Measurements from ENCODE around the gene ASB2. TPM values are rescaled to one million over a fixed set of nuclear protein-coding genes. Genes with fewer than 3 reads are reported as not detected.

ASB2 gene
- total RNA-seq, 1 donor from 2014 or later, result 19.8 TPM

GRCh38 chr14:93889739-93890483 is 86.5 kb downstream of the ASB2 start:
- H3K36me3 Mint-ChIP-seq (ENCODE audit: low read depth), result no peaks in the 10 kb centered on the region
- intact Hi-C loops (cut with micrococcal nuclease), result no loop called here
- DNase-seq (ENCODE audit: low spot score), result no peak
- H3K27ac Mint-ChIP-seq, result no peak overlapping the region
- H3K4me1 Mint-ChIP-seq (ENCODE audit: low read depth), result peaks cover 2% of the 10 kb centered on the region
- H3K9me3 Mint-ChIP-seq, result no peaks in the 10 kb centered on the region
- H3K27me3 Mint-ChIP-seq (ENCODE audit: low read depth), result peaks cover 4% of the 10 kb centered on the region
- no peak overlapping the region for H3K4me3 Mint-ChIP-seq (ENCODE audit: low read depth)

- H3K4me3 Mint-ChIP-seq (ENCODE audit: low read depth), result no peak overlapping the region
- H3K36me3 Mint-ChIP-seq (ENCODE audit: low read depth), result no peaks in the 10 kb centered on the region
- H3K27me3 Mint-ChIP-seq (ENCODE audit: low read depth), result peaks cover 4% of the 10 kb centered on the region
- DNase-seq (ENCODE audit: low spot score), result no peak
- intact Hi-C loops (cut with micrococcal nuclease), result no loop called here
- peaks cover 5% of the 10 kb centered on the region for H3K4me1 Mint-ChIP-seq (ENCODE audit: low read depth)
- H3K9me3 Mint-ChIP-seq, result no peaks in the 10 kb centered on the region
- H3K27ac Mint-ChIP-seq, result no peak overlapping the region
Observed at GRCh38 chr14:93888995-93889394, 87.4 kb downstream of the ASB2 start.

- H3K36me3 Mint-ChIP-seq (ENCODE audit: low read depth), result no peaks in the 10 kb centered on the region
- peaks cover 3% of the 10 kb centered on the region for H3K9me3 Mint-ChIP-seq
- no peak overlapping the region for H3K27ac Mint-ChIP-seq
Observed at GRCh38 chr14:93884950-93885349, 91.4 kb downstream of the ASB2 start.

More at GRCh38 chr14:93884950-93885349, 91.4 kb downstream of the ASB2 start:
- intact Hi-C loops (cut with micrococcal nuclease), result no loop called here
- DNase-seq (ENCODE audit: low spot score), result no peak
- Mint-ChIP-seq H3K4me1 (ENCODE audit: low read depth) (peaks cover 5% of the 10 kb centered on the region), H3K27me3 (ENCODE audit: low read depth) (peaks cover 4% of the 10 kb centered on the region), H3K4me3 (ENCODE audit: low read depth) (no peak overlapping the region)

Other genes with a start within 250 kb of the ASB2 start
- not detected in 2 replicates for gene PRIMA1, start 188.1 kb downstream of the ASB2 start, total RNA-seq
- gene FAM181A, start 49.2 kb downstream of the ASB2 start, total RNA-seq, result not detected in 2 replicates
- gene CCDC197, start 20.7 kb upstream of the ASB2 start, total RNA-seq, result 0.11 TPM in 1 of 2 replicates, not detected in the other
- gene OTUB2, start 49.8 kb upstream of the ASB2 start, total RNA-seq, result 2.1 and 2.3 TPM in 2 replicates
- gene DDX24, start 104.6 kb upstream of the ASB2 start, total RNA-seq, result 276 and 277 TPM in 2 replicates
- gene IFI27L1, start 104.7 kb upstream of the ASB2 start, total RNA-seq, result 27.7 and 31.2 TPM in 2 replicates
- 2.1 and 5.2 TPM in 2 replicates for gene IFI27, start 134.2 kb upstream of the ASB2 start, total RNA-seq
- gene IFI27L2, start 153.0 kb upstream of the ASB2 start, total RNA-seq, result 47.4 and 48.8 TPM in 2 replicates
- gene PPP4R4, start 197.8 kb upstream of the ASB2 start, total RNA-seq, result 1.2 and 1.8 TPM in 2 replicates

Data from activated T-helper 2 cell treated with anti-CD3 and anti-CD28 coated beads, Interferon-gamma antibody, Interleukin-2, Interleukin-4, amounts not matched to agents 10 μg/mL and 5 μg/mL and 100 μg/mL, durations not matched to agents 14 hours and 24 hours and 36 hours (primary cell).